HG03575 (cell line): ENCODE results near the gene MOGAT1.

Experiments used
- ATAC-seq: cut with Tn5 transposase; IDR thresholded peaks from one replicate; pipeline ENCODE4 v1.9.1; 2021; ENCODE audit not compliant: unreplicated experiment, insufficient number of reproducible peaks, low FRiP score; ENCODE audit errors: extremely low read depth

MOGAT1 gene

DNA sequence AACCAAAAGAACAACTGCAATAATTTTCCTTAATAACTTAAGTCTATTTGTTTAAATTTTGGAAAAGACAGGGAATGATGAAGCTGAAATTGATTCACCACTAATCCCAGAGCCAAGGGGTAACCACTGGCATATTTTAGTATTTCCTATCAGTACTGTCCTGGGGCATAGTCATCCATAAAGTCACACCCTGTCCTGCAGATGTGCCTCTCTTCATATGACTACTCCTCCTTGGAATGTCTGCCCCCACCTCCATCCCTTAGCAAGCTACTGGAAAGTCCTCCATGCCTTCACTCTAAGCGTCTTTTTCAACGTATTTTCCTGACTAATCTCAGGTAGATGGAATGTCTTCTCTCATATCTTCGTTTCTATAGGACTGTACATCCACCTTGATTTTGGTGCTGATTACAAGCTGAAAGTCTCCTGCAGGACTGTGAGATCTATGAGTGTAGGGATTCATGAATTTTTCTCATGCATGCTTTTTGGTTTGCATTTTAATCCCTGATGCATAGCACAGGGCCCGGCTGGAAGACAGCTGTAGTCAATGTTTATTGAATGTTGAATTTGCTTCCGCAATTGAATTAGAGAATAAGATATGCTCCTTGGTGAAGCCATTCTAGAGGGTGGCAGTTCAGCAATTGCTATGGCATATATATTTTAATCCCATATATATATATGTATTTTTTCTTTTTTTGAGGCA lies 85.6 kb downstream of the MOGAT1 start:
- no peak for ATAC-seq
